BJ (cell line): ENCODE data around the gene SMIM28. TPM values are rescaled to one million over a fixed set of nuclear protein-coding genes. Genes with fewer than 3 reads are reported as not detected.

Source experiments
- CTCF ChIA-PET: fragments of 350-600 bp; formaldehyde crosslinking; extraction: SDS; loops from one replicate; lab custom pipeline; 2021; ENCODE audit warnings: antibody characterized with exemption, inconsistent platforms; lab: Yijun Ruan, JAX
- POLR2A ChIA-PET: fragments of 300-600 bp; sonication (Branson Sonifier 250); formaldehyde crosslinking; extraction: SDS; loops from one replicate; lab custom pipeline; 2021; ENCODE audit warnings: antibody characterized with exemption; lab: Charles Lee
- DNase-seq: peaks from one replicate; pipeline ENCODE4 v3.0.0-alpha.2; 2011; ENCODE audit warnings: low read depth
- H3K27me3 ChIP-seq: 2 replicates; pipeline ENCODE4 v1.6.0; 2011; ENCODE audit warnings: low read length; ENCODE audit not compliant: control insufficient read depth, insufficient read depth
- H3K36me3 ChIP-seq: 2 replicates; pipeline ENCODE4 v1.5.1; 2011; ENCODE audit warnings: low read length; ENCODE audit not compliant: control insufficient read depth, insufficient read depth
- H3K4me3 ChIP-seq: 2 replicates; pipeline ENCODE4 v1.5.1; 2011; ENCODE audit warnings: low read depth, mild to moderate bottlenecking, control low read depth, low read length
- polyA minus RNA-seq: library from RNA; depleted of rRNA, polyadenylated mRNA; stranded (reverse); fragments of >200 nt; gene quantifications from 2 replicates; pipeline ENCODE4 v1.2.3, GENCODE V29; 2011; rRNA and poly(A)+ RNA removed
- polyA plus RNA-seq: library from polyadenylated mRNA; depleted of rRNA; stranded (reverse); fragments of >200 nt; gene quantifications from 2 replicates; pipeline ENCODE4 v1.2.3, GENCODE V29; 2011; rRNA removed
- TF ChIP-seq, protein P1 (sequence below): IDR thresholded peaks from 2 replicates; pipeline ENCODE4 v1.5.1; 2011; ENCODE audit warnings: low read depth, mild to moderate bottlenecking, control low read depth, inconsistent platforms, low read length, moderate library complexity; ENCODE audit not compliant: insufficient read depth

SMIM28 gene
- polyA plus RNA-seq (not detected in 2 replicates), polyA minus RNA-seq (not detected in 2 replicates)

DNA sequence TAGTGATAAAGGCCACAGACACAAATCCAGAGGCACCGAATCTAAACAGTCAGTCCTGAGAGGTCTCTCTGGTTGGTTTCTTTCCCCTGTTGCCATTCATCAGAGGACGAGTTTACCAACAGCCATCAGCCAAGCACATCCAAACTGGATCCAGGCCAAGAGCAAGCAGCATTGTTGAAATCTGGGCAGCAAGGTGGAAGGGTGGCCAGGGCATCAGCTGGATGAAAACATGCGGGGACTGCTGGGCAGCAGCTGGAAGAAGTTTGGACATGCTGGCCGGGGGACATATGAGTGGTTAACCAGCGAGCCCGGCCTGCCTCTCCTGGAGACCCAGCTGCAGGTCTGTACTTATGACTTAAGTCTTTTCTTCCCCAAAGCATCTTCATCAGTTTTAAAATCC lies at the start of gene SMIM28:
Gene SMIM28, plus strand, starts transcription at position 62 of the 400 bp plus-strand sequence. Its CDS starts 168 bp downstream, at position 230.
- H3K36me3 ChIP-seq, result no peaks in the 10 kb centered on the region
- H3K4me3 ChIP-seq, result no peak within 1 kb of the TSS
- H3K27me3 ChIP-seq, result no peaks in the 10 kb centered on the region
- no peak for DNase-seq
- ChIA-PET CTCF (no interaction called here), POLR2A (no interaction called here)
- TF ChIP-seq, protein P1, sequence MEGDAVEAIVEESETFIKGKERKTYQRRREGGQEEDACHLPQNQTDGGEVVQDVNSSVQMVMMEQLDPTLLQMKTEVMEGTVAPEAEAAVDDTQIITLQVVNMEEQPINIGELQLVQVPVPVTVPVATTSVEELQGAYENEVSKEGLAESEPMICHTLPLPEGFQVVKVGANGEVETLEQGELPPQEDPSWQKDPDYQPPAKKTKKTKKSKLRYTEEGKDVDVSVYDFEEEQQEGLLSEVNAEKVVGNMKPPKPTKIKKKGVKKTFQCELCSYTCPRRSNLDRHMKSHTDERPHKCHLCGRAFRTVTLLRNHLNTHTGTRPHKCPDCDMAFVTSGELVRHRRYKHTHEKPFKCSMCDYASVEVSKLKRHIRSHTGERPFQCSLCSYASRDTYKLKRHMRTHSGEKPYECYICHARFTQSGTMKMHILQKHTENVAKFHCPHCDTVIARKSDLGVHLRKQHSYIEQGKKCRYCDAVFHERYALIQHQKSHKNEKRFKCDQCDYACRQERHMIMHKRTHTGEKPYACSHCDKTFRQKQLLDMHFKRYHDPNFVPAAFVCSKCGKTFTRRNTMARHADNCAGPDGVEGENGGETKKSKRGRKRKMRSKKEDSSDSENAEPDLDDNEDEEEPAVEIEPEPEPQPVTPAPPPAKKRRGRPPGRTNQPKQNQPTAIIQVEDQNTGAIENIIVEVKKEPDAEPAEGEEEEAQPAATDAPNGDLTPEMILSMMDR, result no peak

DNA sequence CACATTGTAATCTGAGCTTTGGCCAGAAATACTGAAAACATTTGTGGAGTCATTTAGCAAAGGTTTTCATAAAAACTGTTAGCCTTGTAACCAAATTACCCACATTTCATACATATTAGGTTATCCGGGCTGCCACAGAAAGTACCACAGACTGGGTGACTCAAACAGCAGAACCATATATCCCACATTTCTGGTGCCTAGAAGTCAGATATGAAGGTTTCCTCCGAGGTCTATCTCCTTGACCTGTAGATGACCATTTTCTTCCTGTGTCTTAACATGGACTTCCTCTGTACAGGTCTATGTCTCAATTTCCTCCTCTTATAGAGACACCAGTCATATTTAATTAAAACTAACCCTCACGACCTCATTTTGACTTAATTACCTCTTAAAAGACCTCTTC lies 49.5 kb upstream of the SMIM28 start:
- no peaks in the 10 kb centered on the region for H3K27me3 ChIP-seq
- H3K36me3 ChIP-seq, result no peaks in the 10 kb centered on the region
- CTCF ChIA-PET, result interaction anchor here (0.7 to 1.1 kb wide), 2 partner anchors 10 to 42 kb away, joined by 3 read pairs; no protein-coding TSS in a partner anchor
- TF ChIP-seq, protein P1, result no peak
- H3K4me3 ChIP-seq, result no peak overlapping the region
- POLR2A ChIA-PET, result no interaction called here
- DNase-seq, result no peak

DNA sequence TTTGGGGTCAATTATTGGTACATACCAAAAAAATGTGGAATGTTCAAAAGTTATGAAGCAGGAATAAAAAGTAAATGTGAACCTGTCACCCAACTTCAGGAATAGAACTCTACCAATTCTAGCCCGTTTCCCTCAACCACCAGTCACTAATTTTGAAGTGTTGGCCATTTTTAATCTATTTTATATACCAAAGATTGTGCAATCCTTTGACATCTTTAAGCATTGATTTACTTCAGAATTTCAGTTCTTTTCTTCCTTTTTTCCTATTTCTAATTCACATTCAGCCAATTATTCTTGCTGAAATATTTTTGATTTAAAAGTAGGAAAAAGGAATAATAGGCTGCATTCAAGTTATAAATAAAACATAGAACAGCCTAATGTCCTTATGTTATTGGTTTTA lies 46.9 kb upstream of the SMIM28 start:
- H3K27me3 ChIP-seq, result no peaks in the 10 kb centered on the region
- no peak for DNase-seq
- ChIA-PET POLR2A (no interaction called here), CTCF (no interaction called here)
- H3K4me3 ChIP-seq, result no peak overlapping the region
- TF ChIP-seq, protein P1, result no peak
- no peaks in the 10 kb centered on the region for H3K36me3 ChIP-seq

DNA sequence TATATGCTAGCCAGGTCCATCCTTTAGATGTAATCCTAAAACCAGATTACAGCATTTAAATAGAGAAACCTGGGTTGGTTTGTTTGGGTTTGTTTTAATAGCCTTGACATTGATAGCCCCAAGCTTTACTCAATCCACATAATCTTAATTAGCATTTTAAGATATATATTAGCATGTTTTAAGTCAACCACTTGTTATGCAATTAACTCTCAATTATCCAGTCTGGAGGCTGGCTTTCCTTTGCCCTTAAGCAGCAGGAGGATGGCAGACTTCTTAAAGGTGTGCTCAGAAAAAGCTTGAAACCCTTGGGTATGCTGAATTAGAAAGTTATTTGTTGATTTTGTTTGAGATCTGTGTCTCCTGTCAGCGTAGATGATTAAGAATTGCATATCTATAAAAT lies 46.3 kb upstream of the SMIM28 start:
- no peak overlapping the region for H3K4me3 ChIP-seq
- no peaks in the 10 kb centered on the region for H3K27me3 ChIP-seq
- ChIA-PET POLR2A (no interaction called here), CTCF (interaction anchor here (1.3 kb wide), 1 partner anchor 17 kb away, joined by 3 read pairs; no protein-coding TSS in a partner anchor)
- TF ChIP-seq, protein P1, result no peak
- H3K36me3 ChIP-seq, result no peaks in the 10 kb centered on the region
- no peak for DNase-seq

DNA sequence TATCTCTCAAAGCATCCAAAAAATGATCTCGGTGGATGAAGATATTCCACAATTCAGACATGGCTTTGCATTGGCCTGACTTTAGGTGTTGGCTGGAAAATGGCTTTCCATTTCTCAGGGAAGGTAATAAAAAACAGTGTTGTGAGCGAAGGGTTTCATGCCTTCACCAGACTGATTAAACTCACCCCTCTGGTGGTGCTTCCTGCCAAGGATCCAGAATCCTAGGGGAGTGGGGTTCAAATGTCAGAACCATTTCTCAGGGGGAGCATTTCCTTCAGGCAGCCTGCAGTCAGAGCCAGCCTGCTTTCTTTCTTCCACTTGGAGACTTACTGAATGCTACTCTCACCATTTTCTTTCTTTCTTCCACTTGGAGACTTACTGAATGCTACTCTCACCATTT lies 45.7 kb upstream of the SMIM28 start:
- ChIA-PET CTCF (interaction anchor here (1.0 to 1.3 kb wide), 2 partner anchors 15 to 17 kb away, joined by 3 read pairs; no protein-coding TSS in a partner anchor), POLR2A (no interaction called here)
- no peak for DNase-seq
- no peaks in the 10 kb centered on the region for H3K27me3 ChIP-seq
- no peaks in the 10 kb centered on the region for H3K36me3 ChIP-seq
- TF ChIP-seq, protein P1, result no peak
- H3K4me3 ChIP-seq, result no peak overlapping the region
